ENCODE results near the gene RNF43. TPM values are rescaled to one million over a fixed set of nuclear protein-coding genes. Genes with fewer than 3 reads are reported as not detected.

Gene RNF43
- total RNA-seq, 1 experiment from 2014 or later = 0.42 TPM

DNA sequence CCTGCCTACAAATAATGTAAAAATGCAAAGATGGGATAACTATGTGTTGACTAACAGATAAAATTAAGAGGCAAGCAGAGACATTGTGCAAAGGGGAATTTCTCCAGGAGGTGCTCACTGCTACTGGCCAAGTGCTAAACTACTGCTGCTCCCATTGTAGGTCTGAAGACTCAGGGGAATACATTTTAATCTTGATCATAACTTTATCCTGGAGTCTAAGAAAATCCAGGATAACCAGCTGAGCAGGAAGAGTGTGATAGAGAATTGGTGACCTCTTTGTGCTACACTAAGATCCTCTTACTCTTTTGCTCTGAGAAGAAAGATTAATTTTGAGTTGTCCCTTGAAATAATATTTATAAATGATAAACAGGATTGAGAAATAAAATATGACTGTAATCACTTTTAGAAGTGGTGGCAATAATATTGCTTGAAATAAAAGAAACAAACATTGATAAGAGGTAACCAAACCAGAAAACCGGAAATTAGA is 5.9 kb downstream of the RNF43 start:
- H3K4me1 Mint-ChIP-seq = peaks cover 10 to 15% of the 10 kb centered on the region in 2 experiments
- H3K9ac ChIP-seq (ENCODE audit: extremely low read depth, insufficient read length, low read length) = no peak overlapping the region

More for the DNA sequence above, 5.9 kb downstream of the RNF43 start:
- TF ChIP-seq, protein P1, sequence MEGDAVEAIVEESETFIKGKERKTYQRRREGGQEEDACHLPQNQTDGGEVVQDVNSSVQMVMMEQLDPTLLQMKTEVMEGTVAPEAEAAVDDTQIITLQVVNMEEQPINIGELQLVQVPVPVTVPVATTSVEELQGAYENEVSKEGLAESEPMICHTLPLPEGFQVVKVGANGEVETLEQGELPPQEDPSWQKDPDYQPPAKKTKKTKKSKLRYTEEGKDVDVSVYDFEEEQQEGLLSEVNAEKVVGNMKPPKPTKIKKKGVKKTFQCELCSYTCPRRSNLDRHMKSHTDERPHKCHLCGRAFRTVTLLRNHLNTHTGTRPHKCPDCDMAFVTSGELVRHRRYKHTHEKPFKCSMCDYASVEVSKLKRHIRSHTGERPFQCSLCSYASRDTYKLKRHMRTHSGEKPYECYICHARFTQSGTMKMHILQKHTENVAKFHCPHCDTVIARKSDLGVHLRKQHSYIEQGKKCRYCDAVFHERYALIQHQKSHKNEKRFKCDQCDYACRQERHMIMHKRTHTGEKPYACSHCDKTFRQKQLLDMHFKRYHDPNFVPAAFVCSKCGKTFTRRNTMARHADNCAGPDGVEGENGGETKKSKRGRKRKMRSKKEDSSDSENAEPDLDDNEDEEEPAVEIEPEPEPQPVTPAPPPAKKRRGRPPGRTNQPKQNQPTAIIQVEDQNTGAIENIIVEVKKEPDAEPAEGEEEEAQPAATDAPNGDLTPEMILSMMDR (conservative IDR thresholded peaks at IDR 0.05) = no peak
- Histone ChIP-seq H3K14ac (ENCODE audit: insufficient read depth, low read length) (no peak overlapping the region), H3K56ac (ENCODE audit: insufficient read length, low read depth, low read length) (no peak overlapping the region), H2BK5ac (ENCODE audit: insufficient read length, low read length) (no peak overlapping the region), H2BK12ac (ENCODE audit: insufficient read length, low read depth, low read length) (no peak overlapping the region), H3K4ac (ENCODE audit: low read depth, low read length) (no peak overlapping the region), H3K79me2 (ENCODE audit: insufficient read depth, low read length) (no peaks in the 10 kb centered on the region), H4K8ac (replicated peaks; ENCODE audit: insufficient read length, low read depth, low read length) (no peak overlapping the region), H3K9me3 (ENCODE audit: control insufficient read depth, low read depth, low read length) (no peaks in the 10 kb centered on the region), H2AFZ (ENCODE audit: low read length) (no peak overlapping the region), H3K18ac (ENCODE audit: insufficient read length, low read depth, low read length) (no peak overlapping the region), H4K91ac (ENCODE audit: insufficient read length, low read depth, low read length) (no peak overlapping the region), H3K27me3 (ENCODE audit: insufficient read depth, low read length) (no peaks in the 10 kb centered on the region), H2BK15ac (ENCODE audit: low read depth, low read length) (no peak overlapping the region), H2AK5ac (ENCODE audit: insufficient read length, low read length) (no peak overlapping the region), H3K23me2 (ENCODE audit: insufficient read length, low read depth, low read length, poor library complexity, severe bottlenecking) (no peaks in the 10 kb centered on the region), H2BK20ac (ENCODE audit: low read depth, low read length, poor library complexity, severe bottlenecking) (no peak overlapping the region), H3K4me1 (ENCODE audit: insufficient read depth, low read length) (no peaks in the 10 kb centered on the region), H3K79me1 (ENCODE audit: insufficient read depth, low read depth, low read length, poor library complexity, severe bottlenecking) (no peaks in the 10 kb centered on the region), H3T11ph (ENCODE audit: low read length) (no peak overlapping the region), H3K23ac (ENCODE audit: insufficient read length, low read depth, low read length) (no peak overlapping the region), H4K20me1 (ENCODE audit: control insufficient read depth, insufficient read depth, insufficient read length) (no peaks in the 10 kb centered on the region), H4K5ac (ENCODE audit: insufficient read length, low read depth, low read length) (no peak overlapping the region), H3K27ac (ENCODE audit: insufficient read length, low read depth, low read length) (no peak overlapping the region), H2BK120ac (ENCODE audit: low read depth, low read length, poor library complexity, severe bottlenecking) (no peak overlapping the region), H3K4me2 (ENCODE audit: insufficient read depth, insufficient read length, low read length) (no peak overlapping the region)
- peaks cover 4% of the 10 kb centered on the region for H3K27me3 Mint-ChIP-seq (ENCODE audit: low read depth)
- H3K4me3 Mint-ChIP-seq = no peak overlapping the region
- no peak for DNase-seq
- H3K36me3 Mint-ChIP-seq (ENCODE audit: insufficient read depth in 1 of 3, low read depth in 3 of 3) = no peaks in the 10 kb centered on the region
- no CpG with 5 or more reads among the region's 1 CpG for WGBS (ENCODE audit: extremely low coverage, insufficient read length, low lambda C conversion rate)
- no peaks in the 10 kb centered on the region for H3K9me3 Mint-ChIP-seq
- H3K27ac Mint-ChIP-seq = no peak overlapping the region
